A172 (cell line): ENCODE data around the gene XRN2. TPM values are rescaled to one million over a fixed set of nuclear protein-coding genes. Genes with fewer than 3 reads are reported as not detected.
"Not testable (repeated sequence)": the region's sequence is repeated elsewhere in the genome, so short reads cannot be mapped to it uniquely, and the experiment has no call there.

Source experiments
- DNase-seq: peaks from one replicate; pipeline ENCODE4 v3.0.0-alpha.2; 2015; ENCODE audit warnings: low spot score
- total RNA-seq: library from RNA; depleted of rRNA; stranded (reverse); fragments of >200 nt; shearing (Covaris generic); gene quantifications from 2 replicates; pipeline ENCODE4 v1.2.3, GENCODE V29; 2014; rRNA removed

Gene XRN2
- total RNA-seq, 1 experiment from 2014 or later, result 139 TPM

DNA sequence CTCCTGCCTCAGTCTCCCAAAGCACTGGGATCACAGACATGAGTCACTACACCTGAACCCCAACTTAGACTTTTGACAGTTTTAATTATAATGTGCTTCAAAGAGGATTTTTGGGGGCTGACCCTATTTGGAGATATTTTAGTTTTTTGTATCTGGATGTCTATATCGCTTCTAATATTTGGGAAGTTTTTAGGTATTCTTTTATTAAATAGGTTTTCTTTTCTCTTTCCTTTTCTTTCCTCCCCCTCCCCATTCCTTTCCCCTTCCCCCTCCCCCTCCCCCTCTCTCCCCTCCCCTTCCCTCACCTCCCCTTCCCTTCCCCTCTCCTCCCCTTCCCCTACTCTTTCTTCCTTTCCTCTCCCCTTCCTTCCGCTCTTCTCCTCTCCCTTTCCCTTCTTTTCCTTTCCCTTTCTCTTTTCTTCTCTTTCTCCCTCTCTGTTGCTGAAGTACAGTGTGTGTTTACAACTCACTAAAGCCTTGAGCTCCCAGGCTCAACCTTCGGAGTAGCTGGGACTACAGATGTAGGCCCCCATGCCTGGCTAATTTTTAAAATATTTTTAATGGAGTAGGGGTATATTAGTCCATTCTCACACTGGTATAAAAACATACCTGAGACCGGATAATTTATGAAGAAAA is 118.6 kb downstream of the XRN2 start:
- DNase-seq, result no peak

DNA sequence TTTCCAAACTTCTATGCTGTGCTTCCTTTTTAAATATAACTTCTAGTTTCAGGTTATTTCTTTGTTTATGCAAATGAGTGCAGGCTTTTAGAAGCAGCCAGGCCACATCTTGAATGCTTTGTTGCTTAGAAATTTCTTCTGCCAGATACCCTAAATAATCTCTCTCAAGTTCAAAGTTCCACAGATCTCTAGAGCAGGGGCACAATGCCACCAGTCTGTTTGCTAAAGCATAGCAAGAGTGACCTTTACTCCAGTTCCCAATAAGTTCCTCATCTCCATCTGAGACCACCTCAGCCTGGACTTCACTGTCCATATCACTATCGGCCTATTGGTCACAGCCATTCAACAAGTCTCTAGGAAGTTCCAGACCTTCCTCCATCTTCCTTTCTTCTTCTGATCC is 120.6 kb downstream of the XRN2 start:
- DNase-seq, result not testable (repeated sequence)

DNA sequence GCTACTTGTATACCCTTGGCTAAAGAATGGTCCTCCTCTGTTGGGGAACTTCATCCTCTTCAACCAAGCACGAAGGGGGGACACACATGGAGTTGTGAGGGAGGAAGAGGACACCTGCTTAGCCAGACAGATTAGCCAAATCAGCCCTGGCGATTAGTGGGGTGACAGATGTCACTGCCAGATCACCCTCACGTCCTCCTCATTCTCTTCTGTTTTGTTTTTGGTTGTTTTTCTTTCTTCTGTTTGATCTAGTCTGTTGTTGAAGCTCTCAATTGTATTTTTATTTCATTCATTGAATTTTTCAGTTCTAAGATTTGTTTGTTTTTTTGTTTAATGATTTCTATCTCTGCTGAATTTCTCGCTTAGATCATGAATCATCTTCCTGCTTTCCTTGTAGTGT is 121.7 kb downstream of the XRN2 start:
- DNase-seq, result no peak

DNA sequence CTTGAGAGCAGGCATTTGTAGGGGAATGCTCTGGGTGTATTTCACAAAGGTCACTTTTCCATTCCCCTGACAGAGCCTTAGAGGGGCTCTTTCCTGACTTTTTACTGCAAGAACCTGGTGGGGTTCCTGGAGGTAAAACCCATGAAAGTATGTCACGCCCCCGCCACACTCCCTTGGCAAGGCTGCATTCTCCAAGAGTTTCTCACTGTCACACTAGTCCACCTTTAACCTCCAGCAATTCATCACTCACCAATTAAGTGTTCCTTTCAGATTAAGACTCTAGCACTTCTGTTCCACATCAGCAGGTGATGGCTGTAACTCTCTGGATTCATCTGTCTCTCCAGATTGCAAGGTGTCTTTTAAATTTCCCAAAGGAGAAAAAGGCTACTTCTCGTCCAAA is 126.9 kb downstream of the XRN2 start:
- DNase-seq, result no peak

DNA sequence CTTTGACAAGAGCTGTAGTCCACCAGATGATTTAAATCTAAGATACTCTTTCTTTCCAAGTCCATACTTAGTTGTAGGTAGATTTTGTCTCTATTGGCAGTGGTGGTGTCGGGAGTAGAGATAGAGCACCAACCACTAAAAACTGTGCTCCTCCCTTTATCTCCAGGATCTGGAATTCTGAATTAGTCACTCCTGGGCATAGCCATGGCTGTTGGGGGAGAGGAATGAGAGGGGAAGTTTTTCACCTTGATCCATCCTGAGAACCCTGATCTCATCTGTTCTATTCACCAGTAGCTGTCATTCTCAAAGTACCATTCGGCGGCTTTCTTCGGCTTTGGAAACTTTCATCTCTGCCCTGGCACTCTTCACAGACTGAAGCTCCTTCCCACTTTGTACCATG is 129.8 kb downstream of the XRN2 start:
- peak; percentile 67 for DNase-seq

DNA sequence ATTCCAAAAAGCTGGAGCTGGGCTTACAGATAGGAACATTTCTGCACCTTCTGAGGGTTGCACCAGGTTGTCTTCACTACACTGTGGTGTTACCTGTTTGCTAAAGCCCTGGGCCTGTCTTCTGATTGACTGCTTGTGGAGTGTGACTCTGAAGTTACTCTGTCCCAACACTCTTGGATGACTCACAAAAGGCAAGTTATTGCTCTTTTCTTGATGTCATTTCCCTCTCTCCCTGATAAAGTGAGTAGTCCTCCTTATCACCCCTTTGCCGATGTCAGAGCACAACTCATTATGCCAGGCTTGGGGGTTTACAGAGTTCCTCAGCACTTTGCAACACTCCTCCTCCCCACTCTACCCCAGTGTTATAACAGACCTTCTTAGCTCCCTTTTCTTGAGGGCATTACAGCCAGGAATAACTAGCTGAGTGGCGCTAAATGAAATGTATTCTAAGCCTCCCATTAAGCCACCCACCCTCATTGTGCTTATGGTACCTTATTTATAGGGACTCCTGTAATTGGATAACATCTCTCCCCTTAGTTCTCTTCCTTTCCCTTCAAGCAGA is 130.3 kb downstream of the XRN2 start:
- peak; percentile 86 for DNase-seq

DNA sequence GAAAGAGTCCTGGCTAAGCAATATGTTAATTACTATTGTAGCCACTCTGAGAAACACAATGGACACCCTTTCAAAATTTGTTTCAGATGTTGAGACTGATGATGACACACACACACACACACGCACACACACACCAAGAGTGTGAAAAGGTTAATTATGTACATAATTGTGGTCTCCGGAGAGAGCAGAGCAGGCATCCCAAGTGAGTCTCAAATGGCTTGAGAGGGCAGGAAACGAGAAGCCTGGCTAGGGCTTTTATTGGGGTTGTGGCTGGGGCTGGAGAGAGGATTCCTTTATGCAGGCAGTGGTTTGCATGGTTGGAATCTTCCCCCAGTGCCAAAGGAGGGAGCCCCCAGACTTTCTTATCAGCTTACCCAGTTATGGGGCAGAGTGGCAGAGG is 132.4 kb downstream of the XRN2 start:
- peak; percentile 36 for DNase-seq

DNA sequence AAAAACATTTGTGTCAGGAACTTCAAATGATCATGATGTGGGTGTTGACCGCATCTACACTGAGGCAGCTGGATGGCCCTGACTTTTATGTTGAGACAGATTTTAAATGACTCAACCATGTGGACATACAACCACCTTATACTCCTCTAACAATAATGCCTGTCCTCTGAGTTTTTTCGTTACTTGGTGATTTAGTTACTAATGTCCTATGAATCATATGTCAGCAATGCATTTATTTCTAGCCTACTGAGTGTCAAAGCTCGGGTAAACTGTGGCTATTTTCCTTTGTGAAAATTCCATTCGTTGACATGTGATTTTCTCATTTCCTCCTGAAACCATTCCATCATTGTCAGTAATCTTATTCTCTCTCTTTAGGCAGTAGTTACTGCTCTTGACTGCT is 133.1 kb downstream of the XRN2 start:
- DNase-seq, result peak; percentile 96

DNA sequence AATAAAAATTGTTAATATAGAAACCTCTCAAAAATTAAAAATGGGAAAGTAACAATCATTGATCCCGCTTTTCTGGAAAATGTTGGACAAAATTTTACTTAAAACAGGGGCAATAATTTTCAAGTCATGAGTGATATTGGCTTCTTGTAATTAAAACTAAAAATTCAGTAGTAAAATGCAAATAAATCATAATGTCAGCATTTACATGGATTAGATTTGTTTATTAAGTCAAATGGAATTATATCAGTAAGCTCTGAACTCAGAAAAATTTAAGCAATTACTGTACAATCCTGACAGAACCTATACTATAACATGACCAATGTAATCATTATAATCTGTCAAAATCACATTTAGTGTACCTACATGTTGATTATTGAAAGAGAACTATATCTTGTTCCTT is 134.1 kb downstream of the XRN2 start:
- no peak for DNase-seq

DNA sequence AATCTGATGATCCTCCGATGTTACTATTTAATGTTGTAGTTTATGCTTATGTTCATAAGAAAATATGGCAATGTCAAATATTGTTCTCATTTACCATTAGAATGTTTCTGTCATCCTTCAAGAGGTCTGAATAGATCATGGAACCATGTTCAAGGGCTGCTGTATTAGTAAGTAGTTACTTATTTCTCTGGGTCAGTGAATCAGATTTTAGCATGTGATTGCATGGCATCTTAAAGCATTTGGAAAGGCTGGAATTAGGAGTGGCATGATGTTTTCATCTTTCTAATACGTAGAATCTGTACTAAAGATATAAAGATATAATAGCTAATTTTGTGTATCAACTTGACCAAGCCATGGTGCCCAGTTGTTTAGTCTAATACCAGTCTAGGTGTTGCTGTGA is 134.7 kb downstream of the XRN2 start:
- no peak for DNase-seq

Other genes starting within 250 kb of the XRN2 start
- not detected in 2 replicates for gene LINC00237, start 197.0 kb upstream of the XRN2 start, total RNA-seq
- 17.0 and 20.7 TPM in 2 replicates for gene KIZ, start 177.2 kb upstream of the XRN2 start, total RNA-seq
- gene NKX2-4, start 94.2 kb downstream of the XRN2 start, total RNA-seq, result not detected in 2 replicates
- 4.4 TPM in 2 replicates for gene NKX2-2, start 210.7 kb downstream of the XRN2 start, total RNA-seq